Upper lobe of right lung (tissue), 1 donor: Measurements from ENCODE around the gene POLD2. TPM values are rescaled to one million over a fixed set of nuclear protein-coding genes. Genes with fewer than 3 reads are reported as not detected.
A peak's percentile ranks its signal among the peaks of the same experiment; 100 is the strongest.

Experiments
- ATAC-seq: fragments of 200-7000 bp; cut with Tn5 transposase; one replicate; pipeline ENCODE4 v1.9.1; 2020; ENCODE audit warnings: mild to moderate bottlenecking, moderate library complexity
- DNase-seq: peaks from one replicate; pipeline ENCODE4 v3.0.0-alpha.2; 2020
- H3K27ac ChIP-seq: fragments of 200-600 bp; one replicate; pipeline ENCODE4 v1.8.0; 2022
- H3K27me3 ChIP-seq: fragments of 200-600 bp; one replicate; pipeline ENCODE4 v1.8.0; 2022; ENCODE audit warnings: mild to moderate bottlenecking
- H3K36me3 ChIP-seq: fragments of 200-600 bp; one replicate; pipeline ENCODE4 v1.8.0; 2022
- H3K4me1 ChIP-seq: fragments of 200-600 bp; one replicate; pipeline ENCODE4 v1.8.0; 2022
- H3K4me3 ChIP-seq: fragments of 200-600 bp; one replicate; pipeline ENCODE4 v1.8.0; 2022; ENCODE audit warnings: mild to moderate bottlenecking
- H3K9me3 ChIP-seq: fragments of 200-600 bp; one replicate; pipeline ENCODE4 v1.8.0; 2022
- CTCF ChIP-seq: fragments of 200-600 bp; IDR thresholded peaks from one replicate; pipeline ENCODE4 v1.8.0; 2022; ENCODE audit warnings: antibody characterized with exemption
- intact Hi-C: fragments of 100-400 bp; cut with DNase I; formaldehyde crosslinking; loops from one replicate; pipeline ENCODE4 v1.11.0; 2022
- total RNA-seq: library from RNA; stranded (reverse); fragmentation: NEBNext Ultra II Directional; extraction: Animal tissue kit (Norgen Biotek cat#: 25700); gene quantifications from one replicate; pipeline ENCODE4 v1.2.1, GENCODE V29; 2021
- donor health status: DM: no; HTN: yes; CAD: no; lungs with severe emphysema.

Gene POLD2
- total RNA-seq, 1 donor from 2014 or later, result 60.2 TPM

GRCh38 chr7:44067064-44067951, 56.0 kb downstream of the POLD2 start:
- ATAC-seq, result no peak
- TF ChIP-seq CTCF, result no peak
- intact Hi-C loops, result no loop called here

GRCh38 chr7:44066494-44067063, 56.8 kb downstream of the POLD2 start:
- DNase-seq (peak; percentile 58), ATAC-seq (no peak)
- Histone ChIP-seq H3K27ac (no peak overlapping the region), H3K9me3 (no peaks in the 10 kb centered on the region), H3K4me3 (no peak overlapping the region), H3K4me1 (peaks cover 10% of the 10 kb centered on the region), H3K27me3 (no peaks in the 10 kb centered on the region), H3K36me3 (peaks cover 7% of the 10 kb centered on the region)
- intact Hi-C loops, result no loop called here
- TF ChIP-seq CTCF, result no peak

More at GRCh38 chr7:44067064-44067951, 56.0 kb downstream of the POLD2 start:
- peak; percentile 40 for DNase-seq
- Histone ChIP-seq H3K27ac (no peak overlapping the region), H3K4me1 (peaks cover 10% of the 10 kb centered on the region), H3K27me3 (no peaks in the 10 kb centered on the region), H3K9me3 (no peaks in the 10 kb centered on the region), H3K36me3 (no peaks in the 10 kb centered on the region), H3K4me3 (no peak overlapping the region)

GRCh38 chr7:44066111-44066460, 57.3 kb downstream of the POLD2 start:
- no peak for ATAC-seq
- Histone ChIP-seq H3K9me3 (no peaks in the 10 kb centered on the region), H3K4me3 (no peak overlapping the region), H3K36me3 (peaks cover 12% of the 10 kb centered on the region), H3K4me1 (peaks cover 10% of the 10 kb centered on the region), H3K27ac (no peak overlapping the region), H3K27me3 (no peaks in the 10 kb centered on the region)
- no peak for TF ChIP-seq CTCF
- peak; percentile 46 for DNase-seq
- intact Hi-C loops, result no loop called here

- H3K4me3 ChIP-seq, result no peak within 1 kb of the TSS
- H3K9me3 ChIP-seq, result no peaks in the 10 kb centered on the region
- no peak for TF ChIP-seq CTCF
- peaks cover 17% of the 10 kb centered on the region for H3K36me3 ChIP-seq
- H3K27ac ChIP-seq, result no peak within 1 kb of the TSS
- intact Hi-C loops, result no loop called here
- DNase-seq, result peak; percentile 64
- H3K27me3 ChIP-seq, result no peaks in the 10 kb centered on the region
- ATAC-seq, result peak; percentile 15
- H3K4me1 ChIP-seq, result peaks cover 10% of the 10 kb centered on the region
These were observed 57.8 kb downstream of the POLD2 start, which contains the start of gene PGAM2 for GRCh38 chr7:44065431-44066110. TSS of gene PGAM2 (minus strand) at chr7:44065567. CDS start at chr7:44065529, 38 bp downstream.

- no peak for TF ChIP-seq CTCF
- intact Hi-C loops, result no loop called here
- Histone ChIP-seq H3K9me3 (no peaks in the 10 kb centered on the region), H3K27ac (no peak overlapping the region), H3K36me3 (peaks cover 24% of the 10 kb centered on the region), H3K4me3 (no peak overlapping the region), H3K27me3 (no peaks in the 10 kb centered on the region), H3K4me1 (peaks cover 10% of the 10 kb centered on the region)
- ATAC-seq, result peak; percentile 5
- peak; percentile 65 for DNase-seq
These were observed 58.4 kb downstream of the POLD2 start for GRCh38 chr7:44064791-44065430.
